OCI-LY3 (cell line): ENCODE results near the gene CPOX.

Source experiments
- CTCF ChIP-seq: fragments of 200-600, 300-600 bp; sonication (generic); IDR thresholded peaks from 2 replicates; pipeline ENCODE4 v1.5.1; 2014; ENCODE audit warnings: antibody characterized with exemption, low read length, low read depth
- EZH2phosphoT487 ChIP-seq: fragments of 200-600 bp; shearing (Covaris generic); IDR thresholded peaks from 2 replicates; pipeline ENCODE4 v1.6.1; 2018; ENCODE audit warnings: antibody characterized with exemption, mixed run types, low read depth

- TF ChIP-seq CTCF (no peak), EZH2phosphoT487 (no peak)
These were observed 50.8 kb downstream of the CPOX start for GRCh38 chr3:98542623-98543022.
